22Rv1 (cell line): ENCODE results near the gene CACNA1C.

ENCODE experiments used
- H3K27ac ChIP-seq: fragments of 450-650 bp; 2 replicates; pipeline ENCODE4 v1.5.1; 2017
- ZFX ChIP-seq: fragments of 450-650 bp; IDR thresholded peaks from 2 replicates; pipeline ENCODE4 v1.6.1; 2017; ENCODE audit warnings: antibody characterized with exemption, borderline replicate concordance
- TF ChIP-seq, protein P1 (sequence below): fragments of 450-650 bp; IDR thresholded peaks from 2 replicates; pipeline ENCODE4 v1.5.1; 2017; ENCODE audit warnings: mild to moderate bottlenecking

The CACNA1C gene

GRCh38 chr12:2092890-2093289, 40.1 kb downstream of the CACNA1C start:
- H3K27ac ChIP-seq, result no peak overlapping the region
- TF ChIP-seq, protein P1, sequence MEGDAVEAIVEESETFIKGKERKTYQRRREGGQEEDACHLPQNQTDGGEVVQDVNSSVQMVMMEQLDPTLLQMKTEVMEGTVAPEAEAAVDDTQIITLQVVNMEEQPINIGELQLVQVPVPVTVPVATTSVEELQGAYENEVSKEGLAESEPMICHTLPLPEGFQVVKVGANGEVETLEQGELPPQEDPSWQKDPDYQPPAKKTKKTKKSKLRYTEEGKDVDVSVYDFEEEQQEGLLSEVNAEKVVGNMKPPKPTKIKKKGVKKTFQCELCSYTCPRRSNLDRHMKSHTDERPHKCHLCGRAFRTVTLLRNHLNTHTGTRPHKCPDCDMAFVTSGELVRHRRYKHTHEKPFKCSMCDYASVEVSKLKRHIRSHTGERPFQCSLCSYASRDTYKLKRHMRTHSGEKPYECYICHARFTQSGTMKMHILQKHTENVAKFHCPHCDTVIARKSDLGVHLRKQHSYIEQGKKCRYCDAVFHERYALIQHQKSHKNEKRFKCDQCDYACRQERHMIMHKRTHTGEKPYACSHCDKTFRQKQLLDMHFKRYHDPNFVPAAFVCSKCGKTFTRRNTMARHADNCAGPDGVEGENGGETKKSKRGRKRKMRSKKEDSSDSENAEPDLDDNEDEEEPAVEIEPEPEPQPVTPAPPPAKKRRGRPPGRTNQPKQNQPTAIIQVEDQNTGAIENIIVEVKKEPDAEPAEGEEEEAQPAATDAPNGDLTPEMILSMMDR, result no peak

GRCh38 chr12:2094597-2094996, 41.8 kb downstream of the CACNA1C start:
- TF ChIP-seq, protein P1, result no peak
- no peak for TF ChIP-seq ZFX
- H3K27ac ChIP-seq, result no peak overlapping the region

DNA sequence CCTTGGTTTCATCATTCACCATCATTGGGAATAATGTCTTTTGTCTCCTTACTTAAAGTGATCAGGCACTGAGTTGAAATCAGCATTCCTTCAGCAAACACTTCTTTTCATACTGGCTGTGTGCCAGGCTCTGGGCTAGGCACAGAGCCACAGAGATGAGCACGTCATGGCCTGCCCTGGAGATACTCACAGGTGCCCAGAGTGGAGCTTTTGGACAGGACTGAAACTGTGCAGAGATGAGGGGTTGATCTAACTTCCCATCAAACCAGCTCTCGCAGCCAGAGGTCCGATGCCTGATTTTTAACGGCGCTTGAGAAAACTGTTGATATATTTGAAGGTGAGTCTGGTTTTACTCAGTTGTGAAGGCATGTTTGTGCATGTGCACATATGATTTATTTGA, 43.1 kb downstream of the CACNA1C start:
- TF ChIP-seq ZFX, result no peak
- TF ChIP-seq, protein P1, result no peak
- no peak overlapping the region for H3K27ac ChIP-seq

DNA sequence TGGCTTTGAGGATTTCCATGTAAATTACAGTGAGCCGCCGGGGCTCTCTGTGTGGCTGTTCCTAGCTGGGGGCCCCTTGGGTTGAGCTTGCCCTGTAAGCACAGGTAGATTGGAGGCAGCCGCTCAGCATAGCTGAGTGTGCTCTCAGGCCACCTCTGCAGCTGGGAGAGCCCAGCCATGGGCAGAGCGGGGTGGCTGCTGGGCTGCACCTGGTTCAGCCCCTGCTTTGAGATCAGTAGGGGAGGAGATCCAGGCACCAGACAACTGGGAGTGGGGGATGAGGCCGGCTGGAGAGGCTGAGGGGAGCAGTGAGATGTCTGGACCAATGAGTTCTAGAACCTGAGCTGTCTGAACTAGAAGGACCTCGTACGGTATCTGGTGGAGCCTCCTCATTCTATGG, 44.8 kb downstream of the CACNA1C start:
- no peak overlapping the region for H3K27ac ChIP-seq
- no peak for TF ChIP-seq ZFX
- TF ChIP-seq, protein P1, result no peak

DNA sequence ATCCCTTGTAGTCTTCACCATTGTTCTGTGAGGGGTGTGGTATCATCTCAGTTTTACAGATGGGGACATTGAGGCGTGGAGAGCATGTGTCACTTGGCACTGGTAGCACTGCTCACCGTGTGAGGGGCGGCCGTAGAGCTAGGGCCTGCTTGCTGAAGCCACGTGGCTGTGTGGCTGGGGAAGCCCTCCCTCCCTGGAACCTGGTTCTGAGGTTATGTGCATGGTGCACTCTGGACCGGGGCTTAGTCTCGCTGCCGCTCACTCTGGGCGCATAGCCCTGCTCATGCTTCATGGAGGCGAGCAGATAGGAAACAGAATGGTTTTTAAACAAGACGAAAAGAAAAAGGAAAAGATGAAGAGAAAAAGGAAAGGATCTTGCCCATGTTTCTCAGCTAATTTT, 46.1 kb downstream of the CACNA1C start:
- TF ChIP-seq, protein P1, result no peak
- TF ChIP-seq ZFX, result no peak
- H3K27ac ChIP-seq, result no peak overlapping the region

GRCh38 chr12:2099595-2099994, 46.8 kb downstream of the CACNA1C start:
- TF ChIP-seq, protein P1, result no peak
- no peak for TF ChIP-seq ZFX
- no peak overlapping the region for H3K27ac ChIP-seq

GRCh38 chr12:2101359-2101758, 48.6 kb downstream of the CACNA1C start:
- TF ChIP-seq ZFX, result no peak
- TF ChIP-seq, protein P1, result no peak
- H3K27ac ChIP-seq, result no peak overlapping the region
